NCI-H748 (cell line): ENCODE measurements around the gene MC1R.
"Not testable (repeated sequence)": the region's sequence is repeated elsewhere in the genome, so short reads cannot be mapped to it uniquely, and the experiment has no call there.

Experiments used
- DNase-seq: peaks from one replicate; lab custom pipeline; 2025; ENCODE audit not compliant: unreplicated experiment; lab: John Stamatoyannopoulos, UW

The MC1R gene

GRCh38 chr16:89934019-89934418 is 15.4 kb downstream of the MC1R start:
- not testable (repeated sequence) for DNase-seq

- DNase-seq = no peak
These were observed 16.2 kb downstream of the MC1R start for GRCh38 chr16:89934611-89935553.

DNA sequence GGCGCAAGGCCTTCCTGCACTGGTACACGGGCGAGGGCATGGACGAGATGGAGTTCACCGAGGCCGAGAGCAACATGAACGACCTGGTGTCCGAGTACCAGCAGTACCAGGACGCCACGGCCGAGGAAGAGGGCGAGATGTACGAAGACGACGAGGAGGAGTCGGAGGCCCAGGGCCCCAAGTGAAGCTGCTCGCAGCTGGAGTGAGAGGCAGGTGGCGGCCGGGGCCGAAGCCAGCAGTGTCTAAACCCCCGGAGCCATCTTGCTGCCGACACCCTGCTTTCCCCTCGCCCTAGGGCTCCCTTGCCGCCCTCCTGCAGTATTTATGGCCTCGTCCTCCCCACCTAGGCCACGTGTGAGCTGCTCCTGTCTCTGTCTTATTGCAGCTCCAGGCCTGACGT is 17.0 kb downstream of the MC1R start:
- not testable (repeated sequence) for DNase-seq

DNA sequence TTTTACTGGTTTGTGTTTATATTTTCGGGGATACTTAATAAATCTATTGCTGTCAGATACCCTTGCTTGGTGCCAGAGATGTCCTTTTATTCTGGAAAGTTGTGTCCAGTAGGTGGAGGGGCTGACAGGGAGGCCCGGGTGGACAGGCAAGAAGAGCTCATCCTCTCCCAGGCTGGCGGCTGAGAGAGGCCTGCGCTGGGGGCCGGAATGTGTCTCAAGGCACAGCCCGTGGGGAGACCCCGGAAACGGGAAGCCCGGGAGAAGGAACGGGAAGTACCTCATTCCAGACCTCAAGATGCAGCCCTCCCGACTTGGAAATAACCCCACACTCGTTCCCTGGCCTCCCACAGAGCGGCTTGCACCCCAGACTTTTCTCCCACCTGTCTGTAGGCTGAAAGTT is 17.4 kb downstream of the MC1R start:
- no peak for DNase-seq

GRCh38 chr16:89936508-89936907 is 17.8 kb downstream of the MC1R start:
- DNase-seq = no peak

DNA sequence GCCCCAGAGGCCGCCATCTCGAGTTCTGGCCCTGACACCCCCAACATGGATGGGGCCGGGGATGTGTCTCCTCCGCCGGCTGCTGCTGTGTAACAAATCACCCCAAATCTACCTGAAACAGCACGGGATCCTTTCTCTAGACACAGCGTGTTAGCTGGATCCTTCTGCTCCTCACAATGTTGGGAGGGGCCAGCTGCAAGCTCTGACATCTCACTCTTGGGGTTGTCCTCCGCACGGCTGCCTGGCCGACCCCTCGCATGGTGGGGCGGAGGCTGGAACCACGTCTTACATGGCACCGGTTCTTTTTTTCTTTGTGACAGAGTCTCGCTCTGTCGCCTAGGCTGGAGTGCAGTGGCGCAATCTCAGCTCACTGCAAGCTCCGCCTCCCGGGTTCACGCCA is 18.3 kb downstream of the MC1R start:
- no peak for DNase-seq

GRCh38 chr16:89938175-89938885 is 19.7 kb downstream of the MC1R start:
- no peak for DNase-seq

DNA sequence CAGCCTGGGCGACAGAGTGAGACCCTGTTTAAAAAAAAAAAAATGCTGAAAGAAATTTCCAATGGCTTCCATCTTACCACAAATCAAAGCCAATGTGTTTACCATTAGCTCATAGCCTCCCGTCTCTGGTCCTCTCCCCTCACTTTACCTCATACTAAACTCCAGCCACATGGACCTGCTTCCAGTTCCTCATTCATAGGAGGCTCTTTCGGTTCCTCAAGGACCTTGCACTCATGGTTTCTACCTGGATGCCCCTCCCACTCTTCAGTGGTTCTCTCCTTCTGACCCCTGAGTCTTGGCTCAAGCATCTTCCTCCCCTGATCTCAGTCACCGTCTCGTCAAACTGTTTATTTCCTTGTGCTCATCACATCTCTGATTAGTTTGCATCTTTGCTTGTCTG is 26.1 kb downstream of the MC1R start:
- DNase-seq = no peak

DNA sequence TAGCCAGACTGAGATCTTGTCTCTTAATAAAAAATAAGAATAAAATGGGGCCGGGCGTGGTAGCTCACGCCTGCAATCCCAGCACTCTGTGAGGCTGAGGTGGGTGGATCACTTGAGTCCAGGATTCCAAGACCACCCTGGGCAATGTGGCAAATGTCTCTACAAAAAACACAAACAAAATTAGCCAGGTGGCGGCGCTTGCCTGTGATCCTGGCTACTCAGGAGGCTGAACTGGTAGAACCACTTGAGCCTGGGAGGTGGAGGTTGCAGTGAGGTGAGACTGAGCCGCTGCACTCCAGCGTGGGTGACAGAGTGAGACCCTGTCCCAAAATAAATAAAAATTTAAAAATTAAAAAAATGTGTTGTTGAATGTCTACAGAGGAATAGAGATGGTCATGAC is 27.0 kb downstream of the MC1R start:
- DNase-seq = peak; percentile 63

DNA sequence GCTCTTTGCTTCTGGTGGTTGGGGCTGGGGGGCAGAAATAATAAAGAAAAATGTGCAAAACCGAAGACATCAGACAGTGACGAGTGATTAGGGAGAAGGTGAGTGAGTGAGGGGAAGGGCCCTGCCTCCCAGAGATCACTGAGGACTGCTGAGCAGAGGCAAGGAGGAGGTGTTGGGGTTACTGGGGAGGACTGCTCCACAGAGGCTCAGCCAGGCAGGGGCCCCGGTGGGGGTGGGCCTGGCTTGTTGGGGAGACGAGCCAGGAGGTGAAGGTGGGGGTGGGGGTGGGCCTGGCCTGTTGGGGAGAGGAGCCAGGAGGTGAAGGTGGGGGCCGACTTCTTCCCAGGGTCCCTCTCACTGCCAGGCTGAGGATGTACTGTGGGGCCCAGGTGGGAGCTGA is 27.9 kb downstream of the MC1R start:
- no peak for DNase-seq

GRCh38 chr16:89949121-89949742 is 30.6 kb downstream of the MC1R start:
- no peak for DNase-seq

DNA sequence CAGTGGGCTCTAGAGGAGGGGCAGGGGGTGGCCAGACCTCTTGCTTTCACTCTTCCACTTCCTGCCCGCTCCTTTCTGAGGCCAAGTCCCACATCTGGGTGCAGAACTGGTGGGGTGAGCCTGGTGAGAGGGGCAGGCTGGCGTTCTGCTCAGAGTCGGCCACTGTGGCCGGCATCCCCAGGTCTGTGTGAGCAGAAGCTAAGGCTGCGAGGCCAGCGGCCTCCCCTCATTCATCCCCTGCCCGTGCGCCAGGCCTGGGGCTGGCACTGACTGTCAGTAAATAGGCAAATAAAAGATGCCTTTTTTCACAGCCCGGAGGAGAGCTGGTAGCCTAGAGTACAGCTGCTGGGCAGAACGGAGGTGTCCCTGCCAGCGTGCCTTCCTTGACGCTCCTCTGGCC is 31.1 kb downstream of the MC1R start:
- no peak for DNase-seq

DNA sequence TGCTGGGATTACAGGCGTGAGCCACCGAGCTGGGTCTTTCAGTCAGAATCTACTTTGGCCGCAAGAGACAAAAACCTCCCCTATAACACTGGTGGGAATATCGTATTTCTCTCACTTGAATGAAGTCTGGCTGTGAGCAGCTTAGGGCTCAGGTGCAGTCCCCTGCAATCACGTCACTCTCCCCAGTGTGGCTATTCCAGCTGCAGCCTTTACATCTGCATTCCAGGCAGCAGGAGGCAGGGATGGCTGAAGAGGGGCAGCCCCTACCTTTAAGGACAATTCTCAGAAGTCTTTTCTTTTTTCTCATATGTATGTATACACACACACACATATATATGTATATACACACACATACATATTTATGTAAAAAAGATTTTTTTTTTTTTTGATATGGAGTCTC is 32.8 kb downstream of the MC1R start:
- no peak for DNase-seq

DNA sequence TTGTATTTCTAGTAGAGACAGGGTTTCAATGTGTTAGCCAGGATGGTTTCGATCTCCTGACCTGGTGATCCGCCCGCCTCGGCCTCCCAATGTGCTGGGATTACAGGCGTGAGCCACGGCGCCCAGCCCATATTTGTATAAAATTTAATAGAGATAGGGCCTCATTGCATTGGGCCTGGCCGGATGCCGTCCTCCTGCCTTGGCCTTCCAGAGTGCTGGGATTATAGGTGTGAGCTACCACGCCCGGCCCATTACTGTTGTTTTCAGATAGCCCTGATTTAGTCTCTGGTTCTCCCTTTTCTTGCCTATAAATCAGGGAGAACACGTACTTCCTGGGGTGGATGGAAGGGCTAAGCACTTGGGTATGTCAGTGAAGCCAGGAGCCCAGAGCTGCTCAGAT is 33.4 kb downstream of the MC1R start:
- DNase-seq = no peak

DNA sequence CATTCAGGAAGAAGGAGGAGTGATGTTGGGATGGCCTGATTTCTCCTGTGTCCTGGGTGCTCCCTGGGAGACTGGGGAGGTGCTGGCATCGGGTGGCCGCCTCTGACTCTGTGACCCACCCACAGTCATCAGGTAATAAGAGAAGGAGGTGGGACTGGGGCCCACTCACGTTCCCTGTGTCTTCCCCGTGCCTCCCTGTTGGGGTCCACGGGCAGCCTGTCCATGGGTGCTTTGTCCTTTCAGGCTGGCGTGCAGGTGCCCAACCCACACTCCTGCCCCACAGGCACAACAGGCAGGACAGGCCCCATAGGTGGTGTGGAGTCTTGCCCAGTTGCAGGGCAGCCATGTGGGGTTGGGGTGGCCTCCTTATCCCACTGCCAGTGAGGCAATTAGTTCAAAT is 33.9 kb downstream of the MC1R start:
- DNase-seq = no peak

- DNase-seq = no peak
These were observed 35.2 kb downstream of the MC1R start for GRCh38 chr16:89953671-89954406.

- DNase-seq = no peak
These were observed 35.8 kb downstream of the MC1R start for GRCh38 chr16:89954462-89954861.

GRCh38 chr16:89955001-89955685 is 36.5 kb downstream of the MC1R start:
- DNase-seq = no peak

- no peak for DNase-seq
These were observed 38.0 kb downstream of the MC1R start for GRCh38 chr16:89956505-89957215.

GRCh38 chr16:89957216-89957785 is 38.6 kb downstream of the MC1R start:
- no peak for DNase-seq
